ENCODE data around the gene ADAM17.
"Not testable (repeated sequence)": the region's sequence is repeated elsewhere in the genome, so short reads cannot be mapped to it uniquely, and the experiment has no call there.

The ADAM17 gene

GRCh38 chr2:9517118-9517782 lies 38.4 kb downstream of the ADAM17 start:
- Histone ChIP-seq H3K27ac (replicated peaks; ENCODE audit: low read length) (no peak overlapping the region), H4K8ac (ENCODE audit: low read depth, low read length) (no peak overlapping the region), H3K36me3 (replicated peaks in 1 of 2; ENCODE audit: control insufficient read depth in 2 of 2, insufficient read depth in 2 of 2, low read length in 2 of 2) (peaks cover 18 to 87% of the 10 kb centered on the region in 2 donors), H2AK5ac (ENCODE audit: low read depth, low read length) (no peak overlapping the region), H3K4ac (ENCODE audit: low read length) (no peak overlapping the region), H2BK12ac (ENCODE audit: low read length) (no peak overlapping the region), H3K14ac (ENCODE audit: low read length) (no peak overlapping the region), H2BK15ac (ENCODE audit: low read length) (no peak overlapping the region), H3K4me1 (ENCODE audit: control insufficient read depth in 2 of 2, insufficient read depth in 1 of 2, low read depth in 1 of 2, low read length in 2 of 2) (no peaks in the 10 kb centered on the region), H2BK5ac (ENCODE audit: low read length) (no peak overlapping the region), H3K4me3 (ENCODE audit: low read length in 2 of 2) (no peak overlapping the region), H3K23ac (ENCODE audit: low read depth, low read length, poor library complexity) (no peak overlapping the region), H3K79me1 (ENCODE audit: low read depth, low read length) (peaks cover 2% of the 10 kb centered on the region), H3K18ac (ENCODE audit: low read length) (no peak overlapping the region), H3K9me3 (replicated peaks in 1 of 2; ENCODE audit: control insufficient read depth in 2 of 2, insufficient read depth in 1 of 2, low read depth in 1 of 2, low read length in 2 of 2) (peaks cover 0 to 6% of the 10 kb centered on the region in 2 donors), H4K91ac (ENCODE audit: low read depth, low read length, poor library complexity) (no peak overlapping the region), H3K9ac (ENCODE audit: low read depth, low read length, poor library complexity) (no peak overlapping the region), H3K4me2 (ENCODE audit: insufficient read depth, low read length, poor library complexity, severe bottlenecking) (no peak overlapping the region), H2BK120ac (ENCODE audit: low read depth, low read length) (no peak overlapping the region), H3K27me3 (ENCODE audit: control insufficient read depth in 3 of 3, insufficient read depth in 3 of 3, low read depth in 1 of 3, low read length in 3 of 3) (no peaks in the 10 kb centered on the region), H2AFZ (ENCODE audit: low read length) (no peak overlapping the region)
- no peak for DNase-seq (ENCODE audit: low spot score)
- WGBS, 2 donors (ENCODE audit: extremely low coverage in 2 of 2, insufficient read length in 2 of 2, insufficient replicate concordance in 1 of 2) = no CpG with 5 or more reads among the region's 2 CpGs

- not testable (repeated sequence) for H3K27me3 ChIP-seq (ENCODE audit: control insufficient read depth in 3 of 3, insufficient read depth in 3 of 3, low read depth in 1 of 3, low read length in 3 of 3); H3K27ac ChIP-seq (replicated peaks; ENCODE audit: low read length); H3K9ac ChIP-seq (ENCODE audit: low read depth, low read length, poor library complexity); H3K4me2 ChIP-seq (ENCODE audit: insufficient read depth, low read length, poor library complexity, severe bottlenecking); H3K79me1 ChIP-seq (ENCODE audit: low read depth, low read length); H2AFZ ChIP-seq (ENCODE audit: low read length); H3K4me3 ChIP-seq (ENCODE audit: low read length in 2 of 2); H2BK15ac ChIP-seq (ENCODE audit: low read length); H3K18ac ChIP-seq (ENCODE audit: low read length); H4K91ac ChIP-seq (ENCODE audit: low read depth, low read length, poor library complexity); H2BK5ac ChIP-seq (ENCODE audit: low read length); H2BK120ac ChIP-seq (ENCODE audit: low read depth, low read length); H3K14ac ChIP-seq (ENCODE audit: low read length); H3K9me3 ChIP-seq (replicated peaks in 1 of 2; ENCODE audit: control insufficient read depth in 2 of 2, insufficient read depth in 1 of 2, low read depth in 1 of 2, low read length in 2 of 2); H2BK12ac ChIP-seq (ENCODE audit: low read length); H4K8ac ChIP-seq (ENCODE audit: low read depth, low read length); H3K4me1 ChIP-seq (ENCODE audit: control insufficient read depth in 2 of 2, insufficient read depth in 1 of 2, low read depth in 1 of 2, low read length in 2 of 2); H3K23ac ChIP-seq (ENCODE audit: low read depth, low read length, poor library complexity); DNase-seq (ENCODE audit: low spot score); H2AK5ac ChIP-seq (ENCODE audit: low read depth, low read length); H3K4ac ChIP-seq (ENCODE audit: low read length)
- WGBS, 2 donors (ENCODE audit: extremely low coverage in 2 of 2, insufficient read length in 2 of 2, insufficient replicate concordance in 1 of 2) = no CpG with 5 or more reads among the region's 3 CpGs
- H3K36me3 ChIP-seq (replicated peaks in 1 of 2; ENCODE audit: control insufficient read depth in 2 of 2, insufficient read depth in 2 of 2, low read length in 2 of 2) = peaks cover 12 to 75% of the 10 kb centered on the region in 2 donors
Observed at GRCh38 chr2:9513946-9514345, 41.7 kb downstream of the ADAM17 start.

- Histone ChIP-seq H3K9ac (ENCODE audit: low read depth, low read length, poor library complexity) (no peak overlapping the region), H4K91ac (ENCODE audit: low read depth, low read length, poor library complexity) (no peak overlapping the region), H3K14ac (ENCODE audit: low read length) (no peak overlapping the region), H3K4ac (ENCODE audit: low read length) (no peak overlapping the region), H3K27ac (replicated peaks; ENCODE audit: low read length) (no peak overlapping the region), H3K4me3 (ENCODE audit: low read length in 2 of 2) (no peak overlapping the region), H3K9me3 (replicated peaks in 1 of 2; ENCODE audit: control insufficient read depth in 2 of 2, insufficient read depth in 1 of 2, low read depth in 1 of 2, low read length in 2 of 2) (no peaks in the 10 kb centered on the region), H2AFZ (ENCODE audit: low read length) (no peak overlapping the region), H3K27me3 (ENCODE audit: control insufficient read depth in 3 of 3, insufficient read depth in 3 of 3, low read depth in 1 of 3, low read length in 3 of 3) (no peaks in the 10 kb centered on the region), H2BK5ac (ENCODE audit: low read length) (no peak overlapping the region), H3K23ac (ENCODE audit: low read depth, low read length, poor library complexity) (no peak overlapping the region), H2BK12ac (ENCODE audit: low read length) (no peak overlapping the region), H2BK15ac (ENCODE audit: low read length) (no peak overlapping the region), H3K18ac (ENCODE audit: low read length) (no peak overlapping the region), H4K8ac (ENCODE audit: low read depth, low read length) (no peak overlapping the region), H3K4me2 (ENCODE audit: insufficient read depth, low read length, poor library complexity, severe bottlenecking) (no peak overlapping the region), H3K79me1 (ENCODE audit: low read depth, low read length) (no peaks in the 10 kb centered on the region), H3K36me3 (replicated peaks in 1 of 2; ENCODE audit: control insufficient read depth in 2 of 2, insufficient read depth in 2 of 2, low read length in 2 of 2) (peaks cover 5 to 76% of the 10 kb centered on the region in 2 donors), H2AK5ac (ENCODE audit: low read depth, low read length) (no peak overlapping the region), H2BK120ac (ENCODE audit: low read depth, low read length) (no peak overlapping the region), H3K4me1 (ENCODE audit: control insufficient read depth in 2 of 2, insufficient read depth in 1 of 2, low read depth in 1 of 2, low read length in 2 of 2) (peaks cover 0 to 19% of the 10 kb centered on the region in 2 donors)
- no CpG with 5 or more reads among the region's 1 CpG for WGBS, 2 donors (ENCODE audit: extremely low coverage in 2 of 2, insufficient read length in 2 of 2, insufficient replicate concordance in 1 of 2)
- no peak for DNase-seq (ENCODE audit: low spot score)
Observed at GRCh38 chr2:9508931-9509330, 46.7 kb downstream of the ADAM17 start.

- Histone ChIP-seq H3K4ac (ENCODE audit: low read length) (no peak overlapping the region), H3K79me1 (ENCODE audit: low read depth, low read length) (no peaks in the 10 kb centered on the region), H2AFZ (ENCODE audit: low read length) (no peak overlapping the region), H3K14ac (ENCODE audit: low read length) (no peak overlapping the region), H2BK5ac (ENCODE audit: low read length) (no peak overlapping the region), H3K4me3 (ENCODE audit: low read length in 2 of 2) (no peak overlapping the region), H2AK5ac (ENCODE audit: low read depth, low read length) (no peak overlapping the region), H3K4me1 (ENCODE audit: control insufficient read depth in 2 of 2, insufficient read depth in 1 of 2, low read depth in 1 of 2, low read length in 2 of 2) (no peaks in the 10 kb centered on the region), H3K18ac (ENCODE audit: low read length) (no peak overlapping the region), H3K27me3 (ENCODE audit: control insufficient read depth in 3 of 3, insufficient read depth in 3 of 3, low read depth in 1 of 3, low read length in 3 of 3) (no peaks in the 10 kb centered on the region), H2BK120ac (ENCODE audit: low read depth, low read length) (no peak overlapping the region), H3K9ac (ENCODE audit: low read depth, low read length, poor library complexity) (no peak overlapping the region), H2BK12ac (ENCODE audit: low read length) (no peak overlapping the region), H4K91ac (ENCODE audit: low read depth, low read length, poor library complexity) (no peak overlapping the region), H3K9me3 (replicated peaks in 1 of 2; ENCODE audit: control insufficient read depth in 2 of 2, insufficient read depth in 1 of 2, low read depth in 1 of 2, low read length in 2 of 2) (no peaks in the 10 kb centered on the region), H3K36me3 (replicated peaks in 1 of 2; ENCODE audit: control insufficient read depth in 2 of 2, insufficient read depth in 2 of 2, low read length in 2 of 2) (peaks cover 23 to 96% of the 10 kb centered on the region in 2 donors), H3K27ac (replicated peaks; ENCODE audit: low read length) (no peak overlapping the region), H3K4me2 (ENCODE audit: insufficient read depth, low read length, poor library complexity, severe bottlenecking) (no peak overlapping the region), H3K23ac (ENCODE audit: low read depth, low read length, poor library complexity) (no peak overlapping the region), H2BK15ac (ENCODE audit: low read length) (no peak overlapping the region), H4K8ac (ENCODE audit: low read depth, low read length) (no peak overlapping the region)
- WGBS, 2 donors (ENCODE audit: extremely low coverage in 2 of 2, insufficient read length in 2 of 2, insufficient replicate concordance in 1 of 2) = no CpG with 5 or more reads among the region's 1 CpG
- DNase-seq (ENCODE audit: low spot score) = no peak
Observed at GRCh38 chr2:9498210-9498609, 57.4 kb downstream of the ADAM17 start.

Data from neuronal stem cell (in vitro differentiated cells).